Neural progenitor cell (in vitro differentiated cells): Measurements from ENCODE around the gene CLMP.

ENCODE experiments used
- CTCF ChIP-seq: fragments of 200-600 bp; sonication (generic); IDR thresholded peaks from 2 replicates; pipeline ENCODE4 v1.5.1; 2017; ENCODE audit warnings: antibody characterized with exemption, mild to moderate bottlenecking
- EZH2 ChIP-seq: fragments of 200-600 bp; sonication (generic); IDR thresholded peaks from 2 replicates; pipeline ENCODE4 v1.6.1; 2017; ENCODE audit warnings: antibody characterized with exemption, mild to moderate bottlenecking, moderate library complexity
- EZH2phosphoT487 ChIP-seq: fragments of 200-600 bp; sonication (generic); IDR thresholded peaks from 2 replicates; pipeline ENCODE4 v1.6.1; 2017; ENCODE audit warnings: antibody characterized with exemption

GRCh38 chr11:123180166-123180565 lies 14.9 kb downstream of the CLMP start:
- no peak for TF ChIP-seq EZH2phosphoT487
- no peak for TF ChIP-seq CTCF
- TF ChIP-seq EZH2, result no peak
